ENCODE data around the gene ZNF329.

Gene ZNF329

DNA sequence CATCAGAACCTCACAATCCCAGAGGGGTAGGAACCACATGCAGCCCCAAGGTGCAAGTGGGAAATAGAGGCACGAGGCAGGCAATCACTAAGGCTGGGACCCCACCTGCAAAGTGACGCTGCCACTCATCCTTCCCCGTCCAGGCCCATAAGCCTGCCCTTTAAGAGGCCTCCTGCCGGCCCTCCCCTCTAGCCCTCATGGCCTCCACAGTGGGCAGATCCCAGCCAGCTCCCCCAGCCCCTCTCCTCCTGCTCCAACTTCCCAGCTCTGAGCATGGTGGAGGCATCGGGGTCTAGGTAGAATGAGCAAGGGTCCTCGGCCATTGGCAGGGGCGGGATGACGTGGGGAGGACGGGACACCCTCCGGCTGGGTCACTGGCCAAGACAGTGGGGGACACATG lies 55.3 kb downstream of the ZNF329 start:
- no peaks in the 10 kb centered on the region for H3K36me3 ChIP-seq (ENCODE audit: control insufficient read depth in 1 of 2, insufficient read depth in 2 of 2, low read length in 2 of 2)
- peak overlapping the region in 1 of 2 donors; percentile 16 for H3K4me3 ChIP-seq (ENCODE audit: low read depth in 1 of 2, low read length in 2 of 2)
- no peak overlapping the region for H3K27ac ChIP-seq (ENCODE audit: low read depth, low read length)
- H3K27me3 ChIP-seq (ENCODE audit: control insufficient read depth in 1 of 2, insufficient read depth in 2 of 2, low read length in 2 of 2), result no peaks in the 10 kb centered on the region
- no peak overlapping the region for H3K9ac ChIP-seq (ENCODE audit: low read depth in 1 of 2, low read length in 2 of 2)
- peaks cover 0 to 9% of the 10 kb centered on the region in 2 donors for H3K4me1 ChIP-seq (ENCODE audit: control insufficient read depth in 1 of 2, insufficient read depth in 2 of 2, low read length in 2 of 2)
- H3K9me3 ChIP-seq (ENCODE audit: control insufficient read depth in 1 of 2, low read length in 2 of 2), result peaks cover 6 to 41% of the 10 kb centered on the region in 2 donors

DNA sequence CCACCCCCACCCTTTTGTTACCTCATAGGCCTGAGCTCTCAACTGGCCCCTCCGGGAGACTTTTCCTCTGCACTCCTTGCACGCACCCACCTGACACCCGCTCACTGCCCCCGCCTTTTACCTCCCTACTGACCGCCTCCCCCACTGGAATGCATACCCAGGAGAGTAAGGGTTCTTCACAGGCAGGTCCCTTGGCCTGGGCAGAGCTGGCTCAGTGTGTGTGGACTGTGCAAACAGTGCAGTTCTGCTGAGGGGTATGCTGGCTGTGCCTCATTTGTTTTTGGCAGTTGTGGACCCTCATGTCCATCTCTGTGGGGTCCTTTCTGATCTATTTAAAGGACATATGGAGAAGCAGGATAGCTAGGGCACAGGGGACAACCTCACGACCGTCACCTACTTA lies 57.5 kb downstream of the ZNF329 start:
- peaks cover 0 to 9% of the 10 kb centered on the region in 2 donors for H3K4me1 ChIP-seq (ENCODE audit: control insufficient read depth in 1 of 2, insufficient read depth in 2 of 2, low read length in 2 of 2)
- H3K27me3 ChIP-seq (ENCODE audit: control insufficient read depth in 1 of 2, insufficient read depth in 2 of 2, low read length in 2 of 2), result no peaks in the 10 kb centered on the region
- no peak overlapping the region for H3K9ac ChIP-seq (ENCODE audit: low read depth in 1 of 2, low read length in 2 of 2)
- H3K36me3 ChIP-seq (ENCODE audit: control insufficient read depth in 1 of 2, insufficient read depth in 2 of 2, low read length in 2 of 2), result peaks cover 0 to 5% of the 10 kb centered on the region in 2 donors
- H3K27ac ChIP-seq (ENCODE audit: low read depth, low read length), result no peak overlapping the region
- no peak overlapping the region for H3K4me3 ChIP-seq (ENCODE audit: low read depth in 1 of 2, low read length in 2 of 2)
- peaks cover 15 to 50% of the 10 kb centered on the region in 2 donors for H3K9me3 ChIP-seq (ENCODE audit: control insufficient read depth in 1 of 2, low read length in 2 of 2)

DNA sequence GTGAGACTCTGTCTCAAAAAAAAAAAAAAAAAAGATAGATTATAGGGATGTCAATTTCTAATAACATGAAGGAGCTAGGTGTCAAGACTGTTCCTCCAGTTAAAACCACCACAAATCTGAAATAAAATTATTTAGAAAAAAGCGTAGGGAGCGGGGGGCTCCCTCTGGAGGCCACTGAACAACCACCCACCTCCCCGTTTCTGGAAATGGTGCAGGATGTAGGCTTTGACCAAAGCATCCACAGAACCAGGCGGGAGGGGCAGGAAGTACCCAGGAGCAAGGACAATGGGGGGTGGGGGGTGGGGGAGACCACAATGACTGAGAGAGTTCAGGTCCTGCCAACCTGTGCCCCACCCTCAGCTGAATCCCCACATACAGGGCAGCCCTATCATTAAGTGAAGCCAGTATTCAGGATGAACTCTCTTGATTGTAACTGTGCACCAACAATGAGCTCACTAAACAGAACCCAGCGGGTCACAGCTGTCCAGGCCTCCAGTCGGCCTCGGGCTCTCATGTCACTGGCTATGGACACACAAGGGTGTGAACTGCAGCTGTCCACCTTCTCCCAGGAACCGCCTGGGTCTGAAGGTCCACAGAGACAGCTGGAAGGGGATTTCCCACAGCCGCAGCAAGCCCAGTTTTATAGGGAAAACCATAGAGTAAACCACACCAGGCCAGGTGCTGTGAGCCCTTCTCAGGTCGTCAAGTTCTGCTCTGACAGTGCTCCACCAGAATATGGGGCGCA lies 59.2 kb downstream of the ZNF329 start:
- H3K4me1 ChIP-seq (ENCODE audit: control insufficient read depth in 1 of 2, insufficient read depth in 2 of 2, low read length in 2 of 2), result peaks cover 0 to 3% of the 10 kb centered on the region in 2 donors
- peaks cover 12 to 56% of the 10 kb centered on the region in 2 donors for H3K9me3 ChIP-seq (ENCODE audit: control insufficient read depth in 1 of 2, low read length in 2 of 2)
- no peaks in the 10 kb centered on the region for H3K27me3 ChIP-seq (ENCODE audit: control insufficient read depth in 1 of 2, insufficient read depth in 2 of 2, low read length in 2 of 2)
- H3K36me3 ChIP-seq (ENCODE audit: control insufficient read depth in 1 of 2, insufficient read depth in 2 of 2, low read length in 2 of 2), result peaks cover 0 to 17% of the 10 kb centered on the region in 2 donors
- H3K27ac ChIP-seq (ENCODE audit: low read depth, low read length), result no peak overlapping the region
- H3K9ac ChIP-seq (ENCODE audit: low read depth in 1 of 2, low read length in 2 of 2), result no peak overlapping the region
- H3K4me3 ChIP-seq (ENCODE audit: low read depth in 1 of 2, low read length in 2 of 2), result no peak overlapping the region

DNA sequence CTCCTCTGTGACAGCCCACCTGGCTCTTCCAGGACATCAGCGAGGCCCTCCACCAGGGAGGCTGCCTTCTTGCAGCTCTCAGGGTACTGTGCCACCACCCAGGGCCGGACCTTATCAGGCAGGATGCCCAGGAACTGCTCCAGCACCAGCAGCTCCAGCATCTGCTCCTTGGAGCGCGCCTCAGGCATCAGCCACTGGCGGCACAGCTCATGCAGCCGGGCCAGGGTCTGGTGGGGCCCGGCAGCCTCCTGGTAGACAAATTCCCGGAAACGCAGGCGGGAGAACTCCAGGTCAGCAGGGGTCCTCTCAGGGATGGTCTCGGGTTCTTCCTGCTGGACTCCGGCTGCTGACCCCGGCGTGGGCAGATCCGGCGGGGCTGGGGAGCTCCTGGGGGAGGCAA lies 60.7 kb downstream of the ZNF329 start:
- H3K9me3 ChIP-seq (ENCODE audit: control insufficient read depth in 1 of 2, low read length in 2 of 2), result peaks cover 12 to 51% of the 10 kb centered on the region in 2 donors
- peaks cover 0 to 25% of the 10 kb centered on the region in 2 donors for H3K36me3 ChIP-seq (ENCODE audit: control insufficient read depth in 1 of 2, insufficient read depth in 2 of 2, low read length in 2 of 2)
- no peak overlapping the region for H3K9ac ChIP-seq (ENCODE audit: low read depth in 1 of 2, low read length in 2 of 2)
- no peak overlapping the region for H3K4me3 ChIP-seq (ENCODE audit: low read depth in 1 of 2, low read length in 2 of 2)
- H3K4me1 ChIP-seq (ENCODE audit: control insufficient read depth in 1 of 2, insufficient read depth in 2 of 2, low read length in 2 of 2), result no peaks in the 10 kb centered on the region
- no peaks in the 10 kb centered on the region for H3K27me3 ChIP-seq (ENCODE audit: control insufficient read depth in 1 of 2, insufficient read depth in 2 of 2, low read length in 2 of 2)
- H3K27ac ChIP-seq (ENCODE audit: low read depth, low read length), result no peak overlapping the region

DNA sequence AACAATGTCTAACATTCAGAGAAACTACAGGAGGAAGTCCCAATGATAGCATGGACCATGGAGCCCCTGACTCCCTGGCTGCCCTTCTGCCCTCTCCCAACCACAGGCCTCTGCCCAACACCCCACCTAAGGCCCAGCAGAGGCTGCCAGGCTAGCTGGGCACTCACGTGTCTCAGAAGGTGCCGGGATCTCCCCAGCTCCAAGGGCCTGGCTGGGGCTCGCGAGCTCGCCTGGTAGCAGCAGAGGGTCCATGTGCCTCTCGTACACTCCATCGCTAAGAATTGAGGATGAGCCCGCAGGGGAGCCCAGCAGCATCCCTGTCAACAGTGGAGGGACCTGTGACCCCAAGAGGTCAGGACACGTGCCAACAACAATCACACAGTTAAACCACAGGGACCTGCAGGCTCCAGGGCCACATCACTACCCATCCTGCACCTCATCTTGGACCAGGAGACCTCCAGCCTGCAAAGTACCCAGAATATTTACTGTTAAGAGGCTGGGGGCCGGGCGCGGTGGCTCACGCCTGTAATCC lies 62.0 kb downstream of the ZNF329 start:
- no peak overlapping the region for H3K4me3 ChIP-seq (ENCODE audit: low read depth in 1 of 2, low read length in 2 of 2)
- H3K4me1 ChIP-seq (ENCODE audit: control insufficient read depth in 1 of 2, insufficient read depth in 2 of 2, low read length in 2 of 2), result no peaks in the 10 kb centered on the region
- H3K27ac ChIP-seq (ENCODE audit: low read depth, low read length), result no peak overlapping the region
- peaks cover 19 to 59% of the 10 kb centered on the region in 2 donors for H3K9me3 ChIP-seq (ENCODE audit: control insufficient read depth in 1 of 2, low read length in 2 of 2)
- H3K36me3 ChIP-seq (ENCODE audit: control insufficient read depth in 1 of 2, insufficient read depth in 2 of 2, low read length in 2 of 2), result peaks cover 0 to 32% of the 10 kb centered on the region in 2 donors
- no peak overlapping the region for H3K9ac ChIP-seq (ENCODE audit: low read depth in 1 of 2, low read length in 2 of 2)
- H3K27me3 ChIP-seq (ENCODE audit: control insufficient read depth in 1 of 2, insufficient read depth in 2 of 2, low read length in 2 of 2), result no peaks in the 10 kb centered on the region

DNA sequence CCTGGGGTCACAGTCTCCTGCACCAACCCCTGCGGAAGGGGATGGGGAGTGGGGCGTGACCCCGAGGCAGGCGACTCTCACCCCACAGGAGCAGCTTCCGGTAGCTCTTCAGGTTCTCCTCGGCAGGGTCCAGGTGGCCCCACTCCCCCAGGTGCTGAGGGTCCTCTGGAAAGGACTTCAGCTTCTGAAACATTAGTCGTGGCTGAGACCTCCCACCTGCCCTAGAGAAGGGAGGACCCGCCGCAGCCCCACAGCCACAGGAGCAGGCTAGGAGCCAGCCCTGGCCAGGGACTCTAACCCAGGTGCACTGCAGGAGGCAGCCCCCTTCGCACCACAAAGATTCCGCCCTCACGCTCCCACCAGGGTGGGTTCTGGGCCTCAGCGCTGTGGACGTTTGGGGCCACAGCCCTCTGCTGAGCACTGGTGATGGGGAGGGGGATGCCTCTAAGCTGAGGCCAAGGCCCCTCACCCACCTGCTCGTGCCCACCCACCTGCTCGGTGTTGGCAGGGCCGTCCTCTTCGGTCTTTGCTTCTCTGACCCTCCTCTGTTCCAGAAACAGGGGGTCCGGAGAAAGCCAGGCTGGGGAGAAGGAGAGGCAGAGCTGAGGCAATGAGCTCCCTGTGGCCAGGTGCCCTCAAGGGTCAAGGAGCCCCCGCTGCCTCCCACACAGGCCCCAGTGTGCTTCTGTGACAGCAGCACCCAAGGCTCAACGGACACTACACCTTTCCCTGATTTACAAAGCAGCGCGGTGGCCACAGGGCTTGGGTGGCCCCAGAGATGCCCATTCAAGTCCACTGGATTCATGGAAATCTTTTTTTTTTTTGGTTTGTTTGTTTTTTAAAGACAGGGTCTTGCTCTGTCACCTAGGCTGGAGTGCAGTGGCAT lies 63.5 kb downstream of the ZNF329 start:
- peaks cover 0 to 32% of the 10 kb centered on the region in 2 donors for H3K36me3 ChIP-seq (ENCODE audit: control insufficient read depth in 1 of 2, insufficient read depth in 2 of 2, low read length in 2 of 2)
- no peaks in the 10 kb centered on the region for H3K4me1 ChIP-seq (ENCODE audit: control insufficient read depth in 1 of 2, insufficient read depth in 2 of 2, low read length in 2 of 2)
- no peak overlapping the region for H3K27ac ChIP-seq (ENCODE audit: low read depth, low read length)
- H3K9ac ChIP-seq (ENCODE audit: low read depth in 1 of 2, low read length in 2 of 2), result no peak overlapping the region
- H3K9me3 ChIP-seq (ENCODE audit: control insufficient read depth in 1 of 2, low read length in 2 of 2), result peaks cover 29 to 63% of the 10 kb centered on the region in 2 donors
- H3K27me3 ChIP-seq (ENCODE audit: control insufficient read depth in 1 of 2, insufficient read depth in 2 of 2, low read length in 2 of 2), result no peaks in the 10 kb centered on the region
- peak overlapping the region in 1 of 2 donors; percentile 28 for H3K4me3 ChIP-seq (ENCODE audit: low read depth in 1 of 2, low read length in 2 of 2)

DNA sequence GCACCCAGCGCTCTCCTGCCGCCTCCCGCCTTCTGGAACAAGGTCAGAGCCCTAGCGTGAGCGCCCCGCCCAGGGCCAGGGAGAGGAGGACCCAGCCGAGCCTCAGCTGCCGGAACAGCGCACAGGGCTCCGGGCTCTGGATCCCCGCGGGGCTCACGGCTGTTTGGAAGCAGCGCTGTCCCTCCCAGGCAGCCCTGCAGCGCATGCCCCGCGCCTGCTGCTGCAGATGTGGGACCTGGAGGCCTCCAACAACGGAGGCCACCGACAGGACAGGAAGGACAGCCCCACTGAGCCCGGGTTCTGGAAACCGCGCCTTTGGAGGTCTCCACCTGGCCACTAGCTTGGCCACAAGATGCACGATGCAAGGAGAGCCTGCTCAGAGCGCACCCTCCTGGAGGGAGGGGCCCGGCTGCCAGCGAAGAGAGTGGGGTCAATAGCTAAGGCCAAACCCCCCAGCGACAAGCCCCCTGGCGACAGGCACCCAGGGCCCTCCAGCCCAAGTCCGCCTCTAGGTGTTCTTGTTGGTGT lies 65.2 kb downstream of the ZNF329 start:
- peaks cover 0 to 32% of the 10 kb centered on the region in 2 donors for H3K36me3 ChIP-seq (ENCODE audit: control insufficient read depth in 1 of 2, insufficient read depth in 2 of 2, low read length in 2 of 2)
- no peaks in the 10 kb centered on the region for H3K27me3 ChIP-seq (ENCODE audit: control insufficient read depth in 1 of 2, insufficient read depth in 2 of 2, low read length in 2 of 2)
- H3K27ac ChIP-seq (ENCODE audit: low read depth, low read length), result no peak overlapping the region
- no peaks in the 10 kb centered on the region for H3K4me1 ChIP-seq (ENCODE audit: control insufficient read depth in 1 of 2, insufficient read depth in 2 of 2, low read length in 2 of 2)
- H3K9ac ChIP-seq (ENCODE audit: low read depth in 1 of 2, low read length in 2 of 2), result no peak overlapping the region
- H3K9me3 ChIP-seq (ENCODE audit: control insufficient read depth in 1 of 2, low read length in 2 of 2), result peaks cover 37 to 68% of the 10 kb centered on the region in 2 donors
- H3K4me3 ChIP-seq (ENCODE audit: low read depth in 1 of 2, low read length in 2 of 2), result no peak overlapping the region

DNA sequence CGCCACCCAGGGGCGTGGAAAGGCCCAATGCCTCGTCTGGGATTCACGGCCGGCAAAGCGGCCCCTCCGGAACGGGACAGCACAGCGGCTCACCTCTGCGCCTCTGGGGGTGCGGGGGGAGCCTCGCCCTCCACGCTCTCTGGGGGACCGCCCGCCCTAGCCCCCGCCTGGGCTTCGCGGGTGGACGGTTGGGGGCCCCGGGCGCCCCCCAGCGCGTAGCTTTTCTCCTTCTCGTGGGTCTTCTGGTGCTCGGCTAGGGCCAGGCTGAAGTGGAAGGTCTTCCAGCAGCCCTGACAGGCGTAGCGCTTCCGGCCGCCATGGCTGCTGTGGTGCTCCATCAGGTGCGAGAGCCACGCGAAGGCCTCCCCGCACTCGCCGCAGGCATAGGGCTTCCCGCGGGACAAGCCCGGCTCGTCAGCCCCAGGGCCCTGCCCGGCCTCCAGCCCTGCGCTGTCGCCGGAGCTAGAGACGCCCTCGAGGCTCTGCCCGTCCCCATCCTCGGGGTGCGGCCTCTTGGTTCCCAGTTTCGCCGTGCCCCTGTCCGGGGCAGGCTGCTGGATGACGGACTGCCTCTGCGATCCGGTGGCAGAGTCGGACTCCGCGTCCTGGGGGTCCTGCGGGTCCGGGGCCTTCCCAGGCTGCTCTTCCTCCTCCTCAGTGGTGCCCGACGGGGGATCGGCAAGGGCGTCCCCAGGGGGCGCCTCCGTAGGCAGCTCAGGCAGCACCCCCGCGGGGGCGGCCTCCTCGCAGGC lies 65.8 kb downstream of the ZNF329 start:
- Histone ChIP-seq H3K4me1 (ENCODE audit: control insufficient read depth in 1 of 2, insufficient read depth in 2 of 2, low read length in 2 of 2) (no peaks in the 10 kb centered on the region), H3K9me3 (ENCODE audit: control insufficient read depth in 1 of 2, low read length in 2 of 2) (peaks cover 41 to 70% of the 10 kb centered on the region in 2 donors), H3K27ac (ENCODE audit: low read depth, low read length) (no peak overlapping the region), H3K4me3 (ENCODE audit: low read depth in 1 of 2, low read length in 2 of 2) (no peak overlapping the region), H3K9ac (ENCODE audit: low read depth in 1 of 2, low read length in 2 of 2) (no peak overlapping the region), H3K27me3 (ENCODE audit: control insufficient read depth in 1 of 2, insufficient read depth in 2 of 2, low read length in 2 of 2) (no peaks in the 10 kb centered on the region), H3K36me3 (ENCODE audit: control insufficient read depth in 1 of 2, insufficient read depth in 2 of 2, low read length in 2 of 2) (peaks cover 0 to 32% of the 10 kb centered on the region in 2 donors)

DNA sequence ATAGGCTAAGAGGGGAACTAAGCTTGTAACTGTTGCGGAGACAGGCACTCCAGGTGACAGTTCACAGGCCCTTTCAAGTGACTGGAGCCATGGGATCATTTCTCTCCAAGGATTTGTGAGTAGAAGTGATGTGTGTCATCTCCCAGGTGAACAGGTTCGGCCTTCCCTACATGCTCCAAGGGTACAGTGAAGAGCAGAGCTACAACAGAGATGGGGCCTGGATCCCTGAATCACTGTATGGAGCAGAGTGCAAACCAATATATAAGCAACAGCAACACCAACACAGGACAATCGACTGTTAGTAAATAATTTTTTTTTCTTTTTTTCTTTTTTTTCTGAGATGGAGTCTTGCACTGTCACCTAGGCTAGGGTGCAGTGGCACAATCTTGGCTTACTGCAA lies 67.6 kb downstream of the ZNF329 start:
- Histone ChIP-seq H3K27ac (ENCODE audit: low read depth, low read length) (no peak overlapping the region), H3K9me3 (ENCODE audit: control insufficient read depth in 1 of 2, low read length in 2 of 2) (peaks cover 36 to 61% of the 10 kb centered on the region in 2 donors), H3K4me3 (ENCODE audit: low read depth in 1 of 2, low read length in 2 of 2) (peak overlapping the region in 1 of 2 donors; percentile 32), H3K9ac (ENCODE audit: low read depth in 1 of 2, low read length in 2 of 2) (no peak overlapping the region), H3K4me1 (ENCODE audit: control insufficient read depth in 1 of 2, insufficient read depth in 2 of 2, low read length in 2 of 2) (no peaks in the 10 kb centered on the region), H3K36me3 (ENCODE audit: control insufficient read depth in 1 of 2, insufficient read depth in 2 of 2, low read length in 2 of 2) (peaks cover 0 to 26% of the 10 kb centered on the region in 2 donors), H3K27me3 (ENCODE audit: control insufficient read depth in 1 of 2, insufficient read depth in 2 of 2, low read length in 2 of 2) (no peaks in the 10 kb centered on the region)
